Endodermal cell (in vitro differentiated cells): ENCODE measurements around the gene KIAA1210. TPM values are rescaled to one million over a fixed set of nuclear protein-coding genes. Genes with fewer than 3 reads are reported as not detected.

Experiments used
- DNase-seq: peaks from one replicate; pipeline ENCODE4 v3.0.0-alpha.2; 2017
- H3K27ac ChIP-seq: 2 replicates; pipeline ENCODE4 v1.5.1; 2013; ENCODE audit warnings: mild to moderate bottlenecking, low read depth, low read length, moderate library complexity
- H3K27me3 ChIP-seq: 2 replicates; pipeline ENCODE4 v1.6.1; 2013; ENCODE audit warnings: mild to moderate bottlenecking, low read length, moderate library complexity; ENCODE audit not compliant: insufficient read depth, control insufficient read depth, poor library complexity, severe bottlenecking
- H3K36me3 ChIP-seq: 2 replicates; pipeline ENCODE4 v1.7.0; 2013; ENCODE audit warnings: mild to moderate bottlenecking, low read length, moderate library complexity; ENCODE audit not compliant: control insufficient read depth, insufficient read depth
- H3K4me1 ChIP-seq: one replicate; pipeline ENCODE4 v1.7.0; 2013; ENCODE audit warnings: low read length; ENCODE audit not compliant: control insufficient read depth, insufficient read depth
- H3K4me3 ChIP-seq: 2 replicates; pipeline ENCODE4 v1.5.1; 2013; ENCODE audit warnings: mild to moderate bottlenecking, low read length, moderate library complexity
- H3K9ac ChIP-seq: 2 replicates; pipeline ENCODE4 v1.6.1; 2013; ENCODE audit warnings: mild to moderate bottlenecking, low read length, moderate library complexity; ENCODE audit not compliant: poor library complexity, severe bottlenecking; ENCODE audit errors: extremely low read depth
- H3K9me3 ChIP-seq: 2 replicates; pipeline ENCODE4 v1.6.1; 2013; ENCODE audit warnings: mild to moderate bottlenecking, low read length, moderate library complexity; ENCODE audit not compliant: control insufficient read depth
- H3K27ac Mint-ChIP-seq: 2 replicates; pipeline ENCODE4 v1.8.0; 2020; ENCODE audit warnings: mixed read lengths
- H3K27me3 Mint-ChIP-seq: 2 replicates; pipeline ENCODE4 v1.8.0; 2021; ENCODE audit warnings: mild to moderate bottlenecking, mixed read lengths; ENCODE audit not compliant: insufficient read depth
- H3K36me3 Mint-ChIP-seq: 2 replicates; pipeline ENCODE4 v1.8.0; 2020; ENCODE audit warnings: low read depth, mixed read lengths
- H3K4me1 Mint-ChIP-seq: 2 replicates; pipeline ENCODE4 v1.8.0; 2020; ENCODE audit warnings: mixed read lengths
- H3K4me3 Mint-ChIP-seq: 2 replicates; pipeline ENCODE4 v1.8.0; 2020; ENCODE audit warnings: mild to moderate bottlenecking, moderate library complexity, mixed read lengths
- H3K9me3 Mint-ChIP-seq: 2 replicates; pipeline ENCODE4 v1.8.0; 2020; ENCODE audit warnings: mild to moderate bottlenecking, mixed read lengths
- CTCF ChIP-seq: fragments of 200-600 bp; sonication (generic); conservative IDR thresholded peaks from 2 replicates; pipeline ENCODE4 v1.5.0; 2021; ENCODE audit warnings: antibody characterized with exemption, mild to moderate bottlenecking
- WGBS, 2 experiments: methylation state at CpG; one replicate each; pipeline versions ENCODE4 v1.1.5 to v1.1.7; 2013; ENCODE audit warnings: missing lambda C conversion rate in 2 of 2, mixed read lengths in 1 of 2; ENCODE audit not compliant: insufficient coverage in 1 of 2, insufficient read length in 1 of 2; 5-methylcytosine and 5-hydroxymethylcytosine counted together
- total RNA-seq, 2 donors: library from RNA; stranded (reverse); fragmentation: NEBNext Ultra II Directional in 1 of 2; extraction: Animal tissue kit (Norgen Biotek cat#: 25700) in 1 of 2; gene quantifications; 2 replicates in 1 of 2; 3 replicates in 1 of 2; pipeline ENCODE4 v1.2.1, GENCODE V29; 2021

The KIAA1210 gene
- total RNA-seq, 2 donors from 2014 or later, result not detected

GRCh38 chrX:119073200-119073905 lies 54.3 kb downstream of the KIAA1210 start:
- Mint-ChIP-seq H3K27ac (no peak overlapping the region), H3K9me3 (peaks cover 44% of the 10 kb centered on the region), H3K4me1 (no peaks in the 10 kb centered on the region), H3K27me3 (peaks cover 9% of the 10 kb centered on the region), H3K36me3 (no peaks in the 10 kb centered on the region), H3K4me3 (no peak overlapping the region)
- Histone ChIP-seq H3K27me3 (peaks cover 5% of the 10 kb centered on the region), H3K27ac (no peak overlapping the region), H3K4me1 (no peaks in the 10 kb centered on the region), H3K36me3 (no peaks in the 10 kb centered on the region), H3K9ac (no peak overlapping the region), H3K9me3 (no peaks in the 10 kb centered on the region), H3K4me3 (no peak overlapping the region)
- TF ChIP-seq CTCF, result no peak
- WGBS, 2 experiments, result 92 to 98% methylated on average over 8 to 34 of the region's 43 CpGs
- DNase-seq, result no peak

GRCh38 chrX:119072744-119073143 lies 54.9 kb downstream of the KIAA1210 start, which contains the start of gene CT47C1:
TSS of gene CT47C1 (plus strand) at chrX:119072993. CDS start at chrX:119073226, 233 bp downstream.
- no peaks in the 10 kb centered on the region for H3K36me3 ChIP-seq
- H3K9me3 ChIP-seq, result no peaks in the 10 kb centered on the region
- no peak within 1 kb of the TSS for H3K4me3 ChIP-seq
- H3K4me1 ChIP-seq, result no peaks in the 10 kb centered on the region
- peaks cover 40% of the 10 kb centered on the region for H3K9me3 Mint-ChIP-seq
- DNase-seq, result no peak
- H3K4me3 Mint-ChIP-seq, result no peak within 1 kb of the TSS
- no peak within 1 kb of the TSS for H3K27ac Mint-ChIP-seq
- peaks cover 11% of the 10 kb centered on the region for H3K27me3 ChIP-seq
- no peak within 1 kb of the TSS for H3K27ac ChIP-seq
- WGBS, 2 experiments, result 83 to 92% methylated on average over 2 to 6 of the region's 6 CpGs
- H3K9ac ChIP-seq, result no peak within 1 kb of the TSS
- H3K4me1 Mint-ChIP-seq, result no peaks in the 10 kb centered on the region
- H3K36me3 Mint-ChIP-seq, result no peaks in the 10 kb centered on the region
- TF ChIP-seq CTCF, result no peak
- H3K27me3 Mint-ChIP-seq, result peaks cover 9% of the 10 kb centered on the region

- Histone ChIP-seq H3K36me3 (no peaks in the 10 kb centered on the region), H3K27ac (no peak overlapping the region), H3K4me1 (no peaks in the 10 kb centered on the region), H3K9me3 (no peaks in the 10 kb centered on the region), H3K4me3 (no peak overlapping the region), H3K27me3 (peaks cover 15% of the 10 kb centered on the region), H3K9ac (no peak overlapping the region)
- H3K27me3 Mint-ChIP-seq, result peaks cover 9% of the 10 kb centered on the region
- no peaks in the 10 kb centered on the region for H3K4me1 Mint-ChIP-seq
- no peaks in the 10 kb centered on the region for H3K36me3 Mint-ChIP-seq
- DNase-seq, result no peak
- 86 to 87% methylated on average over 1 to 2 of the region's 2 CpGs for WGBS, 2 experiments
- H3K27ac Mint-ChIP-seq, result no peak overlapping the region
- H3K4me3 Mint-ChIP-seq, result no peak overlapping the region
- no peak for TF ChIP-seq CTCF
- peaks cover 32% of the 10 kb centered on the region for H3K9me3 Mint-ChIP-seq
Measured at GRCh38 chrX:119071381-119071780, 56.2 kb downstream of the KIAA1210 start.
